Stimulated activated naive CD4-positive, alpha-beta T cell treated with Interleukin-2 at 50 U/mL for 16 hours (primary cell): ENCODE data around the gene BLID.

ENCODE experiments used
- DNase-seq: peaks from one replicate; lab custom pipeline; 2025; lab: John Stamatoyannopoulos, UW

The BLID gene

GRCh38 chr11:122115524-122116379, at the start of gene BLID:
Gene BLID, minus strand, starts transcription at chr11:122116215. Its CDS starts 293 bp downstream, at chr11:122115922.
- DNase-seq: no peak

GRCh38 chr11:122163053-122163819, 47.2 kb upstream of the BLID start:
- no peak for DNase-seq

GRCh38 chr11:122162095-122162494, 46.1 kb upstream of the BLID start:
- DNase-seq: no peak

DNA sequence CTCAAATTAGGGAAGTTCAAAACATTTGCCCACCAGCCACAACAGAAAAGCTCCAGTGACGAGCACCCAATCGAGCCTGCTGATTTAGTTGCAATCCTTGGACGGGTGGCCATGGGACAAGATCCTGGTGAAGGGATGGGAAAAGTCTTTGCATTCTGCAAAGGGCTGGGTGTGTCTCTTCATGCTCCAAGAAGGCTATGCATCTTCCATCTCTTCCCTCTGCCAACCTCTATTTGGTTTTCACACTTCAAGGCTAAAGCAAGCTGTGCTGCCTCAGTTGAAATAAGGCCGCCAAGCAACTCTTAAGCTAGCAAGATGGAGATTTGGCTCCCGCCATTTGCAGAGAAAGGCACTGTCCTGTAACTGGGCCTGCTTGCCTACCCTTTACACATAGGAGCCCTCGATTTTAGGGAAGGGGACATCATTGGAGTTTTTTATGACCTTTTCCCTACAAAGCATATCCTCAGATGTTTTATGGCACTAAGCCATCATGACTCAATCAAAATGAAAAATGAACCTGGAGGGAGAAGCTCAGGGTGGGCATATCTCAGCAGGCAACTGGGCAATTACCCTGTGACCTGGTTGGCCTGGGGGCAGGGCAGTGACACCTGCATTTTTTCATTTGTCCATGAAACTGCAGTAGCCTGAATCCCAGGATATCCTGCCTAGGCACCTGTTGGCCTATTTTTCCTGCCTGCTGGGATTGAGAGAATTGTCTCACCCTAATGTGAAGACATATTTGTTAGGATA, 45.0 kb upstream of the BLID start:
- no peak for DNase-seq

DNA sequence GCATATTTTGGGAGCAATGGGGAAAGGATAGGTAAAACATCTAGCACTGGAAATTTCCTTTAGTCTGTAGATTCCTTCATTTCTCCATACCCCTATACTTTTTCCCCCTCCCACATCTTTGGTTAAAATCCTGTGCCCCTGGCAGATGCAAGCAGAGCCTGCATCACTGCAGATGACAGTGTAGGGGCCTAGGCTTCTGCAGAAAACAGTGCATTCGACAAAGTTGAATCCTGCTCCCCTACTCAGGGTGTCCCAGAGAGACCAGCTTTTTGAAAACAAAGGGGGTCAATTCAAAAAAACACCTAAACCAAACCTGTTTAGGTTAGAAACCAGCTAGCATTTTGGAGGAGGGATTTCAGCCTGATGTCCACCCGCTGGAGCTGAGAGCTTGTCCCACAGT, 43.8 kb upstream of the BLID start:
- no peak for DNase-seq

DNA sequence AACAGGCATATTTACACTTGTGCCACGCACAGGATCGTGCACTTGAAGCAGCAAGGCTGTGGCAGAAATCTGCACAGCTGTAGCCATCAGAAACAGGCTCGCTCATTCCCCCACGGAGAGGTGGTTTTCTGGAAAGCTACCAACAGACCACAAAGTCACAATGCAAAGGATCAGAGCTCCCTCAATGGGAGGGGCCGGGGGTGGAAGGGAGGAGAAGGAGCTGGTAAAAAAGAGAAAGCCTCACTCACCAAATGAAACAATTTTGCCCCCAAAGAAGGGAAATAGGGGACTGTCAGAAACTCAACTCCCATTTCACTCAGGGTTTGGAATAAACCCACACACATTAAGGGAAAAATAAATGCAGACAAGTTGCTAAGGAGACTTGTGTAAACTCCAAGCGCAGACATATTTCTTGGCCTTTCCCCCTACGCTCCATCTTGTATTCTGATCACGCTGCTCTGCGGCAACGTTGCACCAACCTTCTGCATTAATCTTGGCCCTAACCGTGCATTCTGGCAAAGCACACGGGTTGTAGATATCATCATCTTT, 43.2 kb upstream of the BLID start:
- no peak for DNase-seq

- DNase-seq: no peak
These were observed 42.2 kb upstream of the BLID start for GRCh38 chr11:122158171-122158570.

- DNase-seq: no peak
These were observed 41.7 kb upstream of the BLID start for GRCh38 chr11:122157653-122158161.

- no peak for DNase-seq
These were observed 40.9 kb upstream of the BLID start for GRCh38 chr11:122156940-122157382.

DNA sequence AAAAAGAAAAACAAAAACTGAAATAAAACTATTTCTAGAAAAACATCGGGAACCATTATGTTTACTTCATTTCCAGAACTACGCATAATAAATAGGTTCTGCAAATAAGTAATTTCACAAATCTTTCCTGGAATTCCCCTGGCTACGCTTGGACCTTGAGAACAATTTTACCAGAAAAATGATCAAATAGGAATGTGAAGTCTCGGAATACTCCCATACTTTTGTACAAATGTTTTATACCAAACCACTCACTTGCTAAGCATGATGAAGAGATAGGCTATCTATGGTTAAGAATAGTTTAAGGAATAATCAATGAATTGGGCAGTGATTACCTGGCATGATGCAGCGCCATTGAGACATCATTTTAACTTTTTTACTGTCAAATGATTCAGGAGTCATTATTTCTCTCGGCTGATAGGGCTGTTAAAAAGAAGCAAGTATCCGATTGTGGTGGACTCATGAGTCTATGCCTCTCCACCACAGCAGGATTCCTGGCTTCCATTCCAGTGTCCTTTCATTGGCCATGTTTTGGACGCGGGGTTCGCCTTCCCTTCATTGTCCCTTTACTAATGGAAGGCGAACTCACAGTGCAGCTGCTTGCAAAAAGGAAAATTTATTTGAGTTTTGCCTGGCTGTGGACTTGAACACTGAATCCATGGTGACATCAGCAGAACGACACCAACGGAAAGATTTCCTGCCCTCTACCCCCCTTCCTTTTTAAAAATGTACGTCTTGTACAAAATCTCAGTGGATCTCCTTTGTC, 39.9 kb upstream of the BLID start:
- DNase-seq: no peak

GRCh38 chr11:122154994-122155393, 39.0 kb upstream of the BLID start:
- no peak for DNase-seq

- no peak for DNase-seq
These were observed 38.2 kb upstream of the BLID start for GRCh38 chr11:122154227-122154626.

- DNase-seq: no peak
These were observed 37.7 kb upstream of the BLID start for GRCh38 chr11:122153746-122154145.

DNA sequence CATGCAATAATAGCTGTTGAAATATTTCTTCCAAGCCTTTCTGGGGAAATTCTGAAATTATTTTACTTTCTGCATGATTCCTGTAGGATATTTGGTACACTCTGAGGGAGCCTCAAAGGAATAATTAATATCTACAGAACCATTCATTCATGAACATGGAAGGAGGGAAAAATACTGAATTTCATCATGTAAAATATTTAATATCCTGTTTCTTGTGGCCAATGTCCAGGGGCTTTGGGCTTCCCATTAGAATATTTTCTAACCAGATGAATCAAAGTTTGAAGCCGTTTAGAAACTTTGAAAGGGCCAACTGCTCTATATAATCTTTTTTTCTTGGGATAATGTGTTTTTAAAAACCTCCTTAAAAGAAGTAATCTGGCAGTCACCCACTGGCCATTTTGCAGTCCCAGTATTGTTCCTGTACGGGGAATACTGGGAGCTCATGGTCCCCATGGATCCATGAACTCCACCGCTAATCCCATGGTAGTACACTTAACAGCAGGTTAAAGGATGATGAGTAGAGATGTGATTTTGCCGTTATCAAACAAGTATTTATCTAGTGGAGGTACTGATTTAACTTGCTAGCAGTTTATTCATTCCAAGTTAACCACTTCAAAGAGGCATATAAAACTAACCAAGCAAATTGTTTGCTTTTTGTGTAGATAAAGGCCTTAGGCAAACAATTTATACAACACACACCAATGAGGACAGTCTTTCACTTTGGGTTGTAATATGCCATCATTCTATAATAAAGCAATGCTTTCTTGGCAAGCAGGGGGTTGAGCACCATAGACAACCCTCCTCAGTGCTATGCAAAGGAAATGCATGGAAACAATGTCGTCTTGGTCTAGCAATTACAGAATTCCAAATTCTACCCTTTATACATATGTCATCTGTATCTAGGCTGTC, 34.5 kb upstream of the BLID start:
- no peak for DNase-seq

GRCh38 chr11:122149202-122149601, 33.2 kb upstream of the BLID start:
- DNase-seq: no peak

DNA sequence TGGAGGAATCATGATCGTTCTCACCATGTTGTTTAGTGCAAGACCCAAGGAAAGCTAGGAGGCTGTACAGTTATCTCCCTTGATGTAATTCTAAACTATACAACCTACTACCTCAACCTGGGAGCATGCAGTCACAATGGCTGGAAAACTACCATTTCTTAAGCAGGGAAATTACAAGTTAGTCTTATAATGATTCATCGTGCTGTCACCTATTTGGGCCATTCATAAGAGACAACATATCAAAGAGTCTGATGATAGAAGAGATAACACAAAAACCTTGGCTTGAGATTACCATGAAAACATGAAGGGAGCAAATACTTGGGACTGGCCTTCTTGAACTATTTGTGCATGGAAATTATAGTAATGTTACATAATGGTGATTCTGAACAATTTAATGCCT, 30.5 kb upstream of the BLID start:
- DNase-seq: no peak

GRCh38 chr11:122145715-122146274, 29.8 kb upstream of the BLID start:
- DNase-seq: no peak

DNA sequence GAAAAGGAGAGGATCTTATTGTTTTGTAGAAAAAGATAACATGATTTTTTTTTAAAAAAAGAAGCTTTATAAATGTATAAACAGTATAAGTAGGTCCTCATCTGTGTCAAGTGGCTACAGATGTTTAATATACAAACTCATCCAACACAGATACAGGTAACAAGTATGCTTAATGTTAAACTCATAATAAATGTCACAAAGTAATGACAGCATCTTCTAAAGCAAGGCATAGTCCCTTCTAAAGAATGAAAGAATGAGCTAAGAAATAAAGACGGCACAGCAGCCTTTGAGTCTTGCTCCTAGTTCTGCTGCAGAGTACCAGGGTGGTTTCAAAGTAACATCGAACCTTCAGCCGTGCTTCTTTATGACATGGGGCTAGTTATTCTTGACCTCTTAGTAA, 28.7 kb upstream of the BLID start:
- no peak for DNase-seq

DNA sequence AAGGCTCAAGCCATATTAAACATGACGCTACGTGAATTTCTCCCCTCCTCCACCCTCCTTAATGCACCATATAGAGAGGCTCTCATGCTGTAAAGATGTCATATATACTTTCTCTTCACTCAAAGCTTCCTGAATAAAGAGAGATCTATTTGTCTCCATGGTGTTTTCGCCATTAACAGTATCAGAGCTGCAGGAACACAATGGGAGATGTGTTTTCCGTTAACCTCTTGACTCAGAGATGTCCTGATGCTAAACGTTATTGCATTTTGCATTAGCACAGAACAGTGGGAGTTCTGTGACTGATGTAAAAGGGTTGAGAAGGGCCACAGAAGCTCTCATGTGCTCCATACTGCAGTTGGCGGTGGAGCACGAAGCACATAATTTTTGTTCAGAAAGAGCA, 25.7 kb upstream of the BLID start:
- DNase-seq: no peak

- no peak for DNase-seq
These were observed 24.5 kb upstream of the BLID start for GRCh38 chr11:122140500-122140899.
